Left lung (tissue), 10 donors: Measurements from ENCODE around the gene RBMS2. TPM values are rescaled to one million over a fixed set of nuclear protein-coding genes. Genes with fewer than 3 reads are reported as not detected.

ENCODE experiments used
- ATAC-seq: fragments of 200-7000 bp; cut with Tn5 transposase; one replicate; pipeline ENCODE4 v1.9.1; 2020; ENCODE audit warnings: moderate library complexity
- DNase-seq, 4 donors: peaks; one replicate each; pipeline ENCODE4 v3.0.0-alpha.2; 2013 to 2020
- H3K27ac ChIP-seq, 2 donors: fragments of 200-600 bp; sonication (generic) in 1 of 2; one replicate each; pipeline versions ENCODE4 v1.5.0 to v1.8.0; 2020 to 2021
- H3K27me3 ChIP-seq, 2 donors: fragments of 200-600 bp; sonication (generic) in 1 of 2; one replicate each; pipeline versions ENCODE4 v1.5.0 to v1.8.0; 2020 to 2021
- H3K36me3 ChIP-seq, 2 donors: fragments of 200-600 bp; sonication (generic) in 1 of 2; one replicate each; pipeline versions ENCODE4 v1.5.0 to v1.8.0; 2020 to 2021
- H3K4me1 ChIP-seq, 2 donors: fragments of 200-600 bp; one replicate each; pipeline ENCODE4 v1.8.0; 2021
- H3K4me3 ChIP-seq, 2 donors: fragments of 200-600 bp; sonication (generic) in 1 of 2; one replicate each; pipeline versions ENCODE4 v1.5.0 to v1.8.0; 2020 to 2021; ENCODE audit warnings: mild to moderate bottlenecking in 1 of 2
- H3K9me3 ChIP-seq, 2 donors: fragments of 200-600 bp; sonication (generic) in 1 of 2; one replicate each; pipeline versions ENCODE4 v1.5.0 to v1.8.0; 2020 to 2021
- intact Hi-C, 2 donors: fragments of 100-400 bp; cut with DNase I; formaldehyde crosslinking; loops; one replicate each; pipeline versions ENCODE4 v1.11.2 to v1.14.2; 2022
- polyA plus RNA-seq, 6 donors: library from polyadenylated mRNA; unstranded; fragments of 120-200 nt; gene quantifications; one replicate each; pipeline ENCODE4 v1.2.1, GENCODE V29; 2013; ENCODE audit not compliant: insufficient read length in 6 of 6
- total RNA-seq, 2 donors: library from RNA; stranded (reverse); fragmentation: NEBNext Ultra II Directional; extraction: Animal tissue kit (Norgen Biotek cat#: 25700); gene quantifications; one replicate each; pipeline ENCODE4 v1.2.1, GENCODE V29; 2021
- TF ChIP-seq, protein P1 (sequence below), 2 donors: fragments of 200-600 bp; sonication (generic) in 1 of 2; IDR thresholded peaks; one replicate each; pipeline versions ENCODE4 v1.5.0 to v1.8.0; 2021; ENCODE audit warnings: antibody characterized with exemption in 2 of 2
- donor health status: DM: no; HTN: yes; CAD: no.
- donor health status: DM: no; HTN: no; CAD: no.

The RBMS2 gene
- total and polyA plus RNA-seq, 8 donors, result 49.0 to 113 (median 69.1) TPM

DNA sequence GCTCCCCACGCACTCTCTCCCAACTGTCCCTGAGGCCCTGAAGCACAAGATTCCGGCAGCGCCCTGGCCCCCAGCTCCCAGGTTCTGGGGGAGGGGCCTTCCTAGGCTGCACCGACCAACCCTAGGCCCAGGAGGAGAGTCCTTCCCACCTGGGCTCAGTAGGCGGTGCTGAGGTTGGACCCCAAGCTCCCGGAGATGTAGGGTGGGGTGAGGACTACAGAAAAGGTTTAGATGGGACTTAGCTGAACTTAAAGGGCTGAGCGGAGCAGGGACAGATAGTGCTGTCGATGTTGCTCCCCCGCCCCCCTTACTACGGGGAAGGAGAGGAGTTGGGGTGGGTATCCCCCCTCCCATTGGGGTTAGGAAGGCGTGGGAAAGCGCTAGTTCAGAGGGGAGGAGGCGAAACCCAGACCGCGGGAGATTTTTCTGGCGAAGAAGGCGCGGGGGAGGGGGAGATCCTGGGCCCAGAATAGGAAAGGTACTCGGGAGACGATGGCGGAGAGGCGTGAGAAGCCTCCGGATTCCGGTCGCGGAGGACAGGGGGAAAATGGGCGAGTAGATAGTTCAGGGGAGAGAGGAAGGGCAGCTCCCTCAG lies 112.7 kb downstream of the RBMS2 start:
- ATAC-seq, result peak; percentile 20
- Histone ChIP-seq H3K27ac (peak overlapping the region; percentile 93 to 97), H3K4me3 (peak overlapping the region; percentile 82 to 90), H3K4me1 (peaks cover 30 to 65% of the 10 kb centered on the region in 2 donors), H3K27me3 (no peaks in the 10 kb centered on the region), H3K36me3 (peaks cover 6 to 19% of the 10 kb centered on the region in 2 donors), H3K9me3 (no peaks in the 10 kb centered on the region)
- DNase-seq, result peak in 3 of 4 donors; percentile 75 to 83 (median 76)
- intact Hi-C loops, result no loop called here
- TF ChIP-seq, protein P1, sequence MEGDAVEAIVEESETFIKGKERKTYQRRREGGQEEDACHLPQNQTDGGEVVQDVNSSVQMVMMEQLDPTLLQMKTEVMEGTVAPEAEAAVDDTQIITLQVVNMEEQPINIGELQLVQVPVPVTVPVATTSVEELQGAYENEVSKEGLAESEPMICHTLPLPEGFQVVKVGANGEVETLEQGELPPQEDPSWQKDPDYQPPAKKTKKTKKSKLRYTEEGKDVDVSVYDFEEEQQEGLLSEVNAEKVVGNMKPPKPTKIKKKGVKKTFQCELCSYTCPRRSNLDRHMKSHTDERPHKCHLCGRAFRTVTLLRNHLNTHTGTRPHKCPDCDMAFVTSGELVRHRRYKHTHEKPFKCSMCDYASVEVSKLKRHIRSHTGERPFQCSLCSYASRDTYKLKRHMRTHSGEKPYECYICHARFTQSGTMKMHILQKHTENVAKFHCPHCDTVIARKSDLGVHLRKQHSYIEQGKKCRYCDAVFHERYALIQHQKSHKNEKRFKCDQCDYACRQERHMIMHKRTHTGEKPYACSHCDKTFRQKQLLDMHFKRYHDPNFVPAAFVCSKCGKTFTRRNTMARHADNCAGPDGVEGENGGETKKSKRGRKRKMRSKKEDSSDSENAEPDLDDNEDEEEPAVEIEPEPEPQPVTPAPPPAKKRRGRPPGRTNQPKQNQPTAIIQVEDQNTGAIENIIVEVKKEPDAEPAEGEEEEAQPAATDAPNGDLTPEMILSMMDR (IDR thresholded peaks at IDR 0.05), result no peak

DNA sequence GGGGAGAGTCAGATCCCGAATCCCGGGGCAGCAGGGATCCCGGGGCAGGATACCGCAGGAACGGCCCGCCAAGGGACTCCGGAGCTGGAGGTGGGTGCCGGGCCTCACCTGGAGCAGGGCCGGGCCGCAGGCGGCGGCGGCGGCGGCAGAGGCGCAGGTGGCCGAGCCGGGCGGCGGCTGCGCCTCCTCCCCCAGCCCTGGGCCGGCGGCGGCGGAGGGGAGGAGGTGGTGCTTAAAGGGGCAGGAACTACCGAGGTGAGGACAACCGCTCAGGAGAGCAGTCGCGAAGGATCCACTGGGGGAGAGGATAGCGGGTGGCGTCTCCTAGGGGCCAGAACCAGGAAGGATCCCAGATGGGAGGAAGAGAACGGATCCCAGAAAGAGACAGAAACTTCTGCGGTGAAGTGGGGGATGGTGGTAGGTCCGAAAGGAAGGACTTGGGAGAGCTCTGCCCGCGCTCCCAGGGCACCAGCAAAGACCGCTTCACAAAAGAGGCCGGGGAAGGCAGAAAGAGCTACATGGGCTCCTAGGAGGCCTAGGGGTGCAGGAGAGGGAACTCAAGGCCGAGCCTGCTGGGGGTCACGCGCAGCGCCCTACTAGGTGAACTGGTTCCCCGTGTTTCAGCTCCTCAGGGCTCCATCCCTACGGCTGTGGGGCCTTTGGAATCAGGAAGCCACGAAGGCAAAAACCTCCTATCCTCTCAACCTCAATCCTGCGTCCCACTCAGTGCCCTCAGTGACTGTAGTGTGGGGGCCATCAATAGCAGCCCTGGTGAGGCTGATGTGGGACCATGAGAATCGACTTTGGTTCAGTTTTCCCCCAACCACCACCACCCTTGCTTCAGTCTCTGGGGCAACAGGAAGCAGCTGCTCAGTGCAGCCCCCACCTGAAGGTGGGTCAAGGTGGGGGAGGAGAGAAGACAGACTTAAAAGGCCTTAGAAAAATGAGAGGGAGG lies 113.5 kb downstream of the RBMS2 start:
- Histone ChIP-seq H3K9me3 (no peaks in the 10 kb centered on the region), H3K4me3 (peak overlapping the region; percentile 82 to 90), H3K27me3 (no peaks in the 10 kb centered on the region), H3K27ac (peak overlapping the region; percentile 93 to 97), H3K36me3 (peaks cover 6 to 27% of the 10 kb centered on the region in 2 donors), H3K4me1 (peaks cover 30 to 65% of the 10 kb centered on the region in 2 donors)
- ATAC-seq (peak; percentile 43), DNase-seq (peak in 3 of 4 donors; percentile 73 to 95 (median 83))
- TF ChIP-seq, protein P1 (IDR thresholded peaks at IDR 0.05), result peak in 1 of 2 donors; percentile 22
- intact Hi-C loops, result no loop called here

DNA sequence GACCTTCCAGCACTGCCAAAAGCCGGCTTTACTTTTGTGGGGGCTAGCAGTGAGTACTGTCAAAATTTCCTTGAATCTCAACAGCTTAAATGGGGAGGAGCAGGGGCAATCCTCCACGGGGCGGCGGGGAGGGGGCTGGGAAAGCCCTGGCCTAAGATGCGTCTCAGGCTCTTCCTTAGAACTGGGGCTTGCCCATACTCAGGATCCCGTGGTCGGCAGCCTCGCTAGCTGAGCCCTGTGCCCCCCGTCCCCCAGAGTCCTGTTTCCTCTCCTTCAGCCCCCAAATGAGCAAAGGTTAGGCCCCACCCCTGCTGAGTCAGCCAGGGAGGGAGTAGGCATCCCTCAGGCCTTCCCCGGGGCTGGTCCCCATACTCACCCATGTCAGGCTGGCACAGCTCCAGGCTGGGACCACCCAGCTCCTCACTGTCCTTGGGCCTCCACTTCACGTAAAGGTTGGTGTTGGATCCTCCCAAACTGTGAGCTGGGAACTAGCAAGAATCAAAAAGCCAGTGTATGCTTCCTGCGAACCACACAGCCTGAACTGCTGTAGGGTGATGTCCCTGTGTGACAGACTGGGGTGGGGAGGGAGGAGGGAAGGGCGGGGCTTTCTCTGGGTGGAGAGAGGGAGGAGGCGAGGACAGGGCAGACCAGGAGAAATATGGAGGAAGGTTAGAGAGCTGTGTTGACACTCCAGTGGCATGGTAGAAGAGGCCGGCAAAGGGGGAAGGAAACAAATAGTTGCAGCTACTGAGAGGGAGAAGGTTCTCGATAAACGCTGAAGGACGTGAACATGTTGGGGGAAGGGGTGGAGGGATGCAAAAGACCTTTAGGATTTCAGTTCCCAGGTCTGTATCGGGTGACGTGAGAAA lies 114.4 kb downstream of the RBMS2 start:
- H3K4me3 ChIP-seq, result peak overlapping the region; percentile 82 to 90
- peak; percentile 83 for ATAC-seq
- peaks cover 25 to 56% of the 10 kb centered on the region in 2 donors for H3K4me1 ChIP-seq
- H3K36me3 ChIP-seq, result peaks cover 6 to 36% of the 10 kb centered on the region in 2 donors
- H3K9me3 ChIP-seq, result no peaks in the 10 kb centered on the region
- TF ChIP-seq, protein P1 (IDR thresholded peaks at IDR 0.05), result no peak
- H3K27me3 ChIP-seq, result no peaks in the 10 kb centered on the region
- intact Hi-C loops, result no loop called here
- DNase-seq, result peak; percentile 87 to 93 (median 92)
- H3K27ac ChIP-seq, result peak overlapping the region; percentile 93 to 97

DNA sequence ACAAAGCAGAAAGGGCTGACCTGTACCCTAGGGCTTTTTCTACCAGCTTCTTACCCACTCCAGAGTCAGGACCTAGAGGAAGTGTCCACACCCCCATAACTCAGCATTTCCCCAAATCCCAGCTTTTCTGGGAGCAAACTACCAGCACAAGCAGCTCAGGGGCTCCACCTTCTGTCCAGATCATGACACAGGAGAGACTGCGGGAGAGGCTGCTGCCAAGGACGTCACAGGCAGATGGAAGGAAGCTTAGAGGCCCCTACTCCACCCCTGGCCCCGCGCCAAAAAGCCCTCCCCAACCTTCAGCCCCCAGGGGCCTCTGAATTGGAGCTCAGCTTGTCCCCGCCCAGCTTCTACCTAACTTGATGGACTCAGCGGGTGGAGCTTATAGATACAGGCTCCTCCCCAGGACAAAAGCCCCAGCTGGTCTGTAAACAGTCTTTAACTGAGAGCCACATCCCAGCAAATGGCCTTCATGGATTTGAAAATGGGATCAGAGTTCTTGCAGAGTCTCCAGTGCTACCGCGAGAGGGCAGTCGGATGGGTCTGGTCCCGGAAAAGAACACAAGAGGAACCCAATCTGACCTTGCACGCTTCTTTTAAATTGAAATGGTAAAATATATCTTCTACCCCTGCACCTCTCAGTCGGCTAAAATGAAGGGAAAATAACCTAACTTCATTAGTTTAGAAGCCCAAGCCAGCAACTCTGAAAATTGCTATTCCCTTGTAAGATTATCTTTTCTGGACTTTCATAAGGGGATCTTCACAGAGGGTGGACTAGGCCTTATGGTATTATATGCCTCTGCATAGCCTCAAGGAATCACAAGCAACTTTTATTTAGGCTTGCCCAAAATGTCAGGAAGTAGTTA lies 115.3 kb downstream of the RBMS2 start:
- no peaks in the 10 kb centered on the region for H3K27me3 ChIP-seq
- H3K27ac ChIP-seq, result peak overlapping the region; percentile 93 to 97
- H3K4me1 ChIP-seq, result peaks cover 23 to 56% of the 10 kb centered on the region in 2 donors
- ATAC-seq (peak; percentile 75), DNase-seq (peak; percentile 92 to 100 (median 98))
- TF ChIP-seq, protein P1 (IDR thresholded peaks at IDR 0.05), result peak; percentile 47 to 61
- H3K36me3 ChIP-seq, result peaks cover 6 to 45% of the 10 kb centered on the region in 2 donors
- H3K9me3 ChIP-seq, result no peaks in the 10 kb centered on the region
- intact Hi-C loops, result no loop called here
- peak overlapping the region; percentile 82 to 90 for H3K4me3 ChIP-seq
